Activated CD8-positive, alpha-beta memory T cell treated with anti-CD3 and anti-CD28 coated beads, Interleukin-2, amount 50 U/mL, for 1 hour (primary cell): ENCODE data around the gene CNN3.

ENCODE experiments used
- DNase-seq: peaks from one replicate; pipeline ENCODE4 v3.0.0-alpha.2; 2020; ENCODE audit errors: extremely low read depth

Gene CNN3

DNA sequence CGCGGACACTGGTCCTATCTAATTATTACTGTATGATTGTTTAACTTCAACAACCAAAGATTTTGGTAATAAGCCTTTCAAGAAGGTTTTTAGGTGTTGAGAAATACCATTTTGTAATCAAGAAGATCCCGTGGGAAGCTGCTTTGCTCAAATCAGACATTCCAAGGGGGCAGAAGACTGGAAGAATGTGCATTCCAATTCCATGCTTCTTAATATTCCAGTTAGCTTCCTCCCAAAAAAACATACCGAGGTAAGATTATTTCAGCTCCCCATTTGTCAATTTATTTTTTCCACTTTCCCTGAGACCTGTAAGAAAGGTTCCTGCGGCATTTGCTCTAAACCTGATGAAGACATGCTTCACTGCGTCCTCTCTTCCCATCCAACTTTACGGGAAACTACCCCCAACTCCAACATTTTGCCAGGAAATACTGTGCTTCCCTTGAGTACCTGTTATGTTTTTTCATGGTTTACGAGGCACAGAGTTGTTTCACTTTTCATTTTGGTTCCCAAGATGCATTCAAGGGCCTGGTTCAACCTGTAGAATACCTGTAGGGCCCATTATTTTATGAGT is 4.1 kb downstream of the CNN3 start:
- DNase-seq: no peak

DNA sequence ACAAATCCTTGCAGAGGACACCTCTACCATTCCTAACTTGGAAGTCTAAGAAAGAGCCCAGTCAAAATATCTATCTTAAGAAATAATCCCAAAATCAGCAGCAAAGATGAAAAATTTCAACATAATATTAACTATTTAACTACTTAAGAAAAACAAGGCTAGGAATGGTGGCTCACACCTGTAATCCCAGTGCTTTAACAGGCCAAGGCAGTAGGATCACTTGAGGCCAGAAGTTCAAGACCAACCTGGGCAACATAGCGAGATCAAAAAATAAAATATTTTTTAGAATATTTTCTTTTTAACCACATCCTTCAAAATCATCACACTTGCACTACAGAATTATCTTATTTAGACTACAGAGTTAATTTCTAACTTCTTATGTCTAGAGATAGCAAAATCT is 4.9 kb downstream of the CNN3 start:
- DNase-seq: no peak

DNA sequence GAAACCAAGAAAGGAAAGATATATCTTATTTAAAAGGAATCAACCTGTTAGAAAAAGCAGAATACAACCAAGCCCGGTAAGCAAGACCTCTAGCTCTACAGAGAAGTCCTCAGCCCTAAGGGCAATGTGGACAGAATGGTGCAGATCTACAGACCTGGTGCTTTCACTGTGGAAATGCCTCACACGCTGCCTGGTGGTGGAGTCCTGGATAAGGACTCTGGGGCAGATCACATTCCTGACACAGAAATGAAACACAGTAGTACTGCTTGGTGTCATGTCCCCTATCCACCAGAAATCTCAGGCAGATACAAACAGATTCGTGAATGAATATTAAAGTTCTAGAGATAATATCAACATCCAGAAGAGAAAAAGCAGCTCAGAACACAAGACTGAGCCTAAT is 6.8 kb downstream of the CNN3 start:
- no peak for DNase-seq

DNA sequence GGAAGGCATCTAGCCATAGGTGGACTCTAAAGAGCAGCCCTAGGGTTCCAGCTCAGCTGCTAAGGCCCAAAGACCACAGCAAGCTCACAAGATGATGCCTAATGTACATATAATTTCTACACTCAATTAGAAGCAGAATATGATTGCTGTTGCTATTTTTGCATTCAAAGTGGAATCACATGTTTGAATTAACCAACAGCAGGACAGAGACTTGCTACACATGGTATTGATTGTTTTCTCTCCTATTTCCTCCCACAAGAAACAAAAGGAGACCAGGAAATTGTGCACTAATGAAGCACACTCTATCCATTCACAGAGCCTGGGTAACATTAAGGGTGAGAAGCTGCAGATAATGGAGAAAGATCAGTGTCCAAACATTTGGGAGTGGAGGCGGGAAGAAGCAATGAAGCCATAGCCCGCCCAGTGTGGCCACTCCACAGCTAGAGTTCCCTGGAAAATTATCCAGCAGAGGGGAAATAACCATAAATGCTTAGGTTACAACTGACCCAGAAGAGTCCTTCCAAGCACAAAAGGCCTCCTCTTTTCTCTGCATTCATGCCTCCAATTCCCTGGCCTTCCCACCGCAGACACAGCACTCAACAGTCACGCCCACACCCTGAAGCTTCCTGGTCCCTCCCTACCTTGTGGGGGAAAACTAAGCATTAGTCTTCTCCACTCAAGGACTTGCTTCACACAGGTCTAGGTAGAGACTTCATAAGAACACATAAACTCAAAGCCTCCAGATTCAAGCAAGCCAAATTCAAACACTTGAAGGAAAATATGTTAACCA is 7.5 kb downstream of the CNN3 start:
- no peak for DNase-seq

DNA sequence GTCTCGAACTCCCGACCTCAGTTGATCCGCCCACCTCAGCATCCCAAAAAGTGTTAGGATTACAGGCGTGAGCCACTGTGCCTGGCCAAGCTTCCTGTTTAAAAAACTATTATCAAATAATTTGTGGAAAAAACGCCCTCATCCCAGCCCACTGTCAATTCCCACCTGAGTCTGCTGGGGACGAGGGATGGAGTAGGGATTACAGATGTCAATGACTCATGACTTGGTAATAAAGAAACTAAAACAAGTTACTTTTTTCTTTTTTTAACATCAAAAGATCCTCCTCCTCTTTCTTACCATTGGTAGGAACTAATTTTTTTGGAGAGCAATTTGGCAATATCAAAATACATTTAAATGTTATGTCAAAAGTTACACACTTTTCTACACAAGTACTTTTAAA is 9.7 kb downstream of the CNN3 start:
- DNase-seq: no peak

DNA sequence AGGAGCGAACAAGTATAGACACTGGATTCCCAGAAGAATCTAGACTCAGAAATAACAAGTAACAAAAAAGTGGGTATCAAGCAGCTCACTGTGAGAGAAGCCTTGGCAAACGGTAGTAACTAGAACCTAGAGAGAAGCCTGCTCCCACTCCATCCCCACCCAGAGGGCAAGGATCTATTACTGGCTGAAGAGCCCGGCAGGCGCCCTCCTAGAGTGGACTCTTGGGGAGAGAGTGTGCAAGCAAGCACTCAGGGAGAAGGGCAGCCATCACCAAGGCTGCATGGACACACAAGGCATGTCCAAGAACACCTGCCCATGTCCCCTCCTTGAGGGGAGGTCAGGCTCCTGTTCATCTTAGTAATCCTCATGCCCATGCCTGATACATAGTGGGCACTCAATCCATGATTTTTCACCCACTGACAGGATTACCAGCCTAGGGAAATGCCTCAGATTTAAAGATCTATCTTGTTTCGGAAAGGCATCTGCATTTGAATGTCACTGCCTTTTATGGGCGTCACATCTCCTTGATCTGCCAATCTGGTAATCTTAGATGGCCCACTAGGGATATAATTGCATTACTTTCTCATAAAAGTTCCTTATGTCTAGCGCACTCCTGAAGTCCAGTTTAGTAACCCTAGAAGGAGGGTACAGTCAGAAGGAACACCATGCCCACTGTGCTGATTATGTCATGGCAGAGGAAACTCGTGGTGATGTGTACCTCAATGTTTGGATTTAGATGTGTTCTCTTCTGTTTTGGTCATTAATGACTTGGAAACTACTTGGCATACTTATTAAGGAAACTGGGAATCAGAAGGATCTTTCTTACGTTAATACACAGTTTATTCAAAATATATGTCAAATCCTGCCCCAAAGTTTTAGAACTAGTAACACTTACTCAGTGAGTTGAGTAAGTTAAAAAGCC is 14.4 kb downstream of the CNN3 start:
- DNase-seq: no peak

DNA sequence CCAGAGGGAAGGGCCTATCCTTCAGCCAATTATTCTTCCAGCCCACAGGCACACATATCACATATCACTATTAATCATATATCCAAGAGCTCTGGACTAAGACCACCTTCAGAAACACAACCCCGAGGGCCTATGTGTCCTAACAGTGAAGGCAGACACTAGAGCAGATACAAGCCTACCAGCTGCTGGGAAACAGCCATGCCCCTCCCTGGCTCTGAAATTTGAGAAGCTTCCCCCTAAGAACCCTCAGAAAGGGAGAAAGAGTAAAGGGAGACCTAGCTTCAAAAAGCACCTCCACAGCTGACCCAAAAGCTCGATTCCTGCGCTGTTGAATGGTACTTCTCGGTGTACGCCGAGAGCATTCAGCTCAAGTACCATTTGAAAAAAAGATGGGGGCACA is 17.4 kb downstream of the CNN3 start:
- no peak for DNase-seq

DNA sequence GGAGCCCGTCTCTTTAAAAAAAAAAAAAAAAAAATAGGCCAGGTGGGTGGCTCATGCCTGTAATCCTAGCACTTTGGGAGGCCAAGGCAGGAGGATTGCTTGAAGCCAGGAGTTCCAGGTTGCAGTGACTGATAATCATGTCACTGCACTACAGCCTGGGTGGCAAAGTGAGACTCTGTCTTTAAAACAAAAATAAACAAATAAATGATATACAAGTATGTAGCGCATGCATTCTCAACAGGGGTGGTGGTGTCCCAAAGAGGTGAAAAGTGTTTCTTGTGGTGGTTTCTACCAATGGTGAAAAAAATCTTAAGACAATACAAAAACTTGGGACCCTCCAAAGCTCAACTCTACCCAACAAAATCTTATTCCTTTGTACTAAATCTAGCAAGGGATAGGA is 17.9 kb downstream of the CNN3 start:
- DNase-seq: no peak

DNA sequence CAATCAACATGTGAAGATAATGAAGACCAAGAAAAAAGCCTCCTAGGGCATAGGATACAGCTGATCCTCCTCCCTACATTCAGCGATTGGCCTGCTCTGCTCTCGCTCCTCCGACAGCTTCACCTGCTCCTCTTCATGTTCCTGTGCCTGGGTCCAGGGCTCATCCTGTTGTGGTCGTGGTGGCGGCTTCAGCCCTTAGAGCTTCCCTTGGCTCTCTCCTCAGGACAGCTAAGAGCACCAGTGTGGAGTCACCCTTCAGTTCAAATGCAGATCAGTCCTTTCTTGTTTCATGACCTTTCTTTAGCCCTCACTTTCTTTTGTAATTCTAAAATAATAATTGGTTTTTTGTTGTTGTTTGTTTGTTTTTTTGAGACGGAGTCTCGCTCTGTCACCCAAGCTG is 18.7 kb downstream of the CNN3 start:
- no peak for DNase-seq

DNA sequence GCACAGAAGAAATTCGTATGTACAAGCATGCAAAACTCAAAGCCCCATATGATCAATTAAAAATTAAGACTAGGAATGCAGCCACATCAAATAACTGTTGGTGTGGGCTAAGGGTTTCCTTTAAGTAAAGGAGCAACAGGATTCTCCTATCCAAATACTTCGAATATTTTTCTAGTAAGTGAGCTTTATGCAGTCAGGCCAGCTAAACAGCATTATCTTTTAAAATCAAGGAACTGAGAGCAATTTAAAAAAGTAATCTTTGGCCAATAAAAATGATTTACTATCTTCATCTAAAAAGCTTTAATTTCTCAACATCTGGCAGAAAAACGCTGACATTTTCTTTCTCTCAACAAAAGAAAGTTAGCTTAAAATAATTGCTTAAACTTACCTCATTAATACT is 19.8 kb downstream of the CNN3 start:
- no peak for DNase-seq

DNA sequence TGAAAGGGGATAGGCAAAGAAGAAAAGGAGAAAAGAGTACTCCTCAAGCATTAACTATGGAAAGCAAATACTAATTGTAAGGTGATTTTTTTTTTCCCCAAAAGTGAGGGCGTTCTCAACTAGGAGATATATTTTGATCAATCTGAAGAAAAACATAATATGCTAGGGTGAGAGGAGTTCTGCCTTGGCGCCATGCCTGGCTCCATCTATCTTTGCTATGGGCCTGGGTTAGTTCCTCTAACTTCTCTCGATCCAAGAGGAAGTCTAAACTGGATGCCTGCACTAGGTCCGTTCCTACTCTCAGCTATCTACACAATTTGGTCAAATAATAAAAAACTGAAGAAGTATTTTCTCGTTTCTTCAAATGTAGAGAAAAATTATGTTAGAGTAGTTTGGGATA is 20.5 kb downstream of the CNN3 start:
- DNase-seq: no peak

DNA sequence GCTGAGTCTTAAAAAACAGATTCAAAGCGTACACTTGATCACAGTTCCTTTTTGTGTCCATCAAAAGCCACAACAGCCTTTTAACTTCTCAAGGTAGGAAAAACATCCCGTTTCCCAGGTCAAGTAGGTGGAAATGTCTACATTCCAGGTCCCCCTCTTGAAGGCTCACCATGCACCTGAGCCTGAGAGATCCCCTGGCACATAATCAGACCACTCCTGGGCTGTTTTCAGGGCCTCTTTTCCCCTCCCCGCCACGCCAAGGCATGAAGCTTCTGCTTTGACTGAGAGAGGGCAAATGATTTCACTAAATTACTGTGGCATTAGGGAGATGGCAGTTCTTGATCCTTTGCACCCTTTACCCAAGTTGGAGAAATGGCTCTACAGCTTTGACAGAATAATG is 21.7 kb downstream of the CNN3 start:
- no peak for DNase-seq

DNA sequence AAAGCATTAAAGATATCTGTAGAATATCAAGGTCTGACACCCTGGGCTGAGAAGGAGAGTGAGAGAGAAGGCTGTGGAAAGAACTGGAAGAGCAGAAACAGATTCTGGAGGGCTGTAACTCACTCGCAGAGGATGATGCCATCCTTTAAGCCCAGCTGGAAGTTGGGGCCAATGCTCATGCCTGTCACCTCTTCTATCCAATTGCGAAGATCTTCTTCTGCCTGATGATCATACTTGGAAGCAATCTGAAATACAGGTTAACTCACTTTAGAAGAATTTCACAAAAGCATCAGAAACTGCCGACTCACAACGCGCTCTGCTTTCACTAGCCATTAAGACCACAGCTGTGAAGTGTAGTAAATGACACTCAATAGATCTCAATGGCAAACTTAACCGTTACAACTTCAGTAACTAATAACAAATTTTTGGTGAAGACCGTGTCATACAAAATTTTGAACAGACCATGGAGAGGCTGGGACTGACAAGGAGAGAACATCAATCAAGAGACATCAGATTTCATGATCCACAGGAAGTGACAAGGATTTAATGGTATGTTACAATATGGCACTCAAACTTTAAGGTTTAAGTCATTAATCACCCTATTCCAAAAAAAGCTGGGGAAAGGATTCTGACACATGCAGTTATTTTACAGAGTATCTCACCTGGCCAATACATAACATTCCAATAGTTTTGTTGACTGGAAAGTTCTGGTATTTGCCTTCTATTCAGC is 23.5 kb downstream of the CNN3 start:
- DNase-seq: no peak

DNA sequence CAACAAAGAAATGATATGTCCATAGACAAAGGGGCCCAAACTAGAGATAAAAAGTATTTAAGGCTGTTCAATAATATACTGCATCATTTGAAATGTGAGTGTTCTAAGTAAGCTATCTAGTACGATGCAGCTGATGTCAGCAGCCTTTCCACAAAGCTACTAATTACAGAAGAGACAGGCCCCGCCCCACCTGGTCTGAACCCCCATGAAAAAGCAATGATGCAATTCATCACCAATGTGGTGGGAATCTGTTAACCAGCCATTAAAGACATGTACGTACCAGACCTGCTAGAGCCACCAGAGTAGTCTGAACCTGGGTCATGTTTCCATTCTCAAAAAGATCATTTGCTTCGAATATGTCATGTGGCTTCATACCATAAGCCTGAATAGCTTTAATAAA is 25.1 kb downstream of the CNN3 start:
- no peak for DNase-seq

DNA sequence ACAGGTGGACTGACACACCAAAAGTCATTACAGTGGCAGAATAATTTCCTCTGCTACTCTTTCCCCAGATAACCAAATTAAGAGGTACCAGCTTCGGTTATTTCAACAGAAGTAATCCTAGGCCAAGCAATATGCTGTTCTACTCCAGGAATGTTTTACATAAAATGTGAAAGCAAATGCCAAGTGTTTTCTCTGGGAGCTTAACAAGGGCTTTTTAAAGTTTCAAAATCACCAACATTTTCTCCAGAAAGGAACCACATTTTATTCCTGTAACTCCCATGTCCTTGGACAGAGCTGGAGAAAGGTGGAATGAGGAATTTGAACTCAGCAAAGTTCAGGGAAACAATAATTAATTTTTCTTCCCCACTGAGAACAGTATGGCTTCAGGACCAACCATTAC is 27.2 kb downstream of the CNN3 start:
- DNase-seq: no peak

DNA sequence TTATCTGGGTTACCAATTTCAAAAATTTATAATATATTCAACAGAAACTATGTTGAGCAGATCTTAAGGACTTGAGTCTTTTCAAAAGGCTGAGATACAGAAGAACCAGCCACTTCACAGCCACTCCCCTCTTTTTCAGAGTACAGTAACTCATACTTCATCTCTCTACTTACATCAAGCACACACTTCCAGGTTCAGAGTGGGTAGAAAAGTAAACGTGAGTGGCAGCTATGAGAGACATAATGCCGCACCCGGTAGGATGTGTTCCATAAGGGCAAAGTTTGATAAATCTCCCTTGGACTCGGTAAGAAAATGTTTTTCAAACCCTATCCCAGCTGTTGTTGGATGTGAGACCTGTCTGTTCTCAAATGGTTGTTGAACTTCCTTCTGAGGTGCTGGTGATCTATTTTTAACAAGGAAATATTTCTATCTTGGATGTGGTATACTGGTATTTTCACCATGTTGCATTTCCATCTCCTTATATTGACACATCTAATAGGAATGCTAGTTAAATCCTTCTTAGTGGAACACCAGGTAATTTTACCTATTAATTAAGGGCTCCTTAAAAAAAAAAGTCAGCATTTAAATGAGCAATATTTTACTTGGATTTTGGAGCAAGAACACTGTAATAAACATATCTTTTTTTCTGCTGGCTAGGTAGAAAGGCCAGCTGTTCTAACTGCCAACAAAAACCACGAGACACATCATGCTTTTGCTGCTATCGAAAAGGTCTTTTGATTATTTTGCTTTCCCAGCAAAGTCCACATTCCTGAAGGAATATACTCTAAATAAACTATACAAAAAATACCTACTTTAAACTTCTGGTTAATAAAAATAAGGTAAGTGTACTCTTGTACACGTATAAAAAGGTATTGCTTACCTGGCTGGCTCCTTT is 28.2 kb downstream of the CNN3 start:
- DNase-seq: no peak

DNA sequence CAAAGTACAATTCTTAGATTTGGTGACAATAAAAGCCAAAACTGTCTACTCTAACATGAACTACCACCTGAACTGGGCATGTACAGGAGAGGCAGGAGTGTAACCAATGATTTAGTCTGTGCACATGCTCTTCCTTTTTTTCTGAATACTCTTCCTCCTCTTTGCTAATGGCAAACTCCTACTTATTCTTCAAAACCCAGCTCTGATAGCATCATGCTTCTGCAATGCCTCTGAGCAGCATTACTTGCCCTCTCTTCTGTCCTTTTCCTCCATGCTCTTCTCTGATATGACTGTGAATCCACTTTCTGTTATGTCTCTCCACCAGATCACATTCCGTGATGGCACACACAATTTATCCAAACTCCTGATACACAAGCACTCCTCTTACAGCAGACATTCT is 31.4 kb downstream of the CNN3 start:
- DNase-seq: no peak

DNA sequence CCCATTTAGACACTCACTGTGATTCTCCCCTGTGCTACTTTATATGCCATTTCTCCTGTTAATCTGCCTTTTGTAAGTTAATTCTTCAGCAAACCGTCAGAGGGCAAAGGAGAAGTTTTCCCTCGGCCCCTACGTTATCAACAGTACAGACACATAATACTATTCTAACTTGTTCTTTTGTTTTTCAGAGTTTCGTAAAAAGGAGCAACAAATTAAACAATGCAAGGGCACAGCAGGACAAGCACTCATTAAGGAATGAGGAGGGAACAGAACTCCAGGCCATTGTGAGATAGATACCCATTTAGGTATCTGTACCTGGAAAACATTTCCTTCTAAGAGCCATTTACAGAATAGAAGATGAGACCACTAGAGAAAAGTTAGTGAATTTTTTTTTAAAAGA is 32.3 kb downstream of the CNN3 start:
- no peak for DNase-seq

DNA sequence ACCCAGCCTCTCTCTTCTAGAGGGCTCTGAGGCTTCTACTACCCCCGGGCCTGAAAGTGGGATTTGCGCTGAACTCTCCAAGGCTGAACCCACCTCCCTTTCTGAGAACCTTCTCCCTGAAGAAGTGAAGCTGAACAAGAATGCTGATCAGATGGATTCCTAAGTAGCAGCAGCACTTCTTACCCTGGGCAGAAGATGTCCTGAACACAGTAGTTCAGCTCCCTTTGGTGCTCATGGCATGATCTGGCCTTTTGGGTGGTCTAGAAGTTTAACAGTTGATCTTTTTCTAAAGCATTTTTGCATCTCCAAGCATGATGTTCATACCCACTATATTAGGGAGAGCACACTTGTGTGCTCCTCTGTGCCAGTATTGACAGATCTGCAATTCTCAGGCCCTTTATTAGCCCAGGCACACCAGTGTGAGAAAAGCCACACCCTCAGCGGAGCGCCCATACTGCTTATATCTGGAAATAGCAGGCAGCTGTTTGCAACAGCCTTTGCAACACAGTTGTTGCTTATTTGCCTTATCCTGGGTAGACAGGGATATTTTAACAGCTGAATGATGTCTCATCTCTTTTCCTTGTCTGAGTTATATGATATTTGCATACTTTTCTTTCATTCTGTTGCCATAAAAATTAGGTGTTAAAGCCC is 34.2 kb downstream of the CNN3 start:
- no peak for DNase-seq

DNA sequence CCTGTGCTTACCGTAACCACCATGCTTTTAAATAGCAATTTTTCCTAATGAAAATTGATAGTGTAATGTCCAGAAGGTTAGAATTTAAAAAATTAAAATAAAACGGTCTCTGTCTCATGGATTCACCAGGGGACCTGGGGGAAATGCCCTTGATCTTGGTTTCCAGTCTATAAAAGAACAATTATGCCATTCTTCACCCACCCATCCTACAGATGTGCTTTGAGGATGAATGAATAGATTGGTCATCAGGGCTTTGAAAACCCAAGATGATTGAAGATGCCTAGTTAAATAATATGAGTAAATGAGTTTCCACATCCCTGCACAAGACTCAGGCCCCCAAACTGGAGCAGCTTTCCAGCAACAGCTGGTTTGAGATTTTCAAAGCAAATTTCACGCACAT is 38.7 kb downstream of the CNN3 start:
- no peak for DNase-seq
